Fibroblast of gingiva (primary cell): ENCODE measurements around the gene PIF1.
A peak's percentile ranks its signal among the peaks of the same experiment; 100 is the strongest.
"Not testable (repeated sequence)": the region's sequence is repeated elsewhere in the genome, so short reads cannot be mapped to it uniquely, and the experiment has no call there.

Experiments used
- DNase-seq: peaks from one replicate; pipeline ENCODE4 v3.0.0-alpha.2; 2011; ENCODE audit warnings: low read depth

PIF1 gene

GRCh38 chr15:64847876-64848716, 22.6 kb upstream of the PIF1 start:
- DNase-seq, result no peak

DNA sequence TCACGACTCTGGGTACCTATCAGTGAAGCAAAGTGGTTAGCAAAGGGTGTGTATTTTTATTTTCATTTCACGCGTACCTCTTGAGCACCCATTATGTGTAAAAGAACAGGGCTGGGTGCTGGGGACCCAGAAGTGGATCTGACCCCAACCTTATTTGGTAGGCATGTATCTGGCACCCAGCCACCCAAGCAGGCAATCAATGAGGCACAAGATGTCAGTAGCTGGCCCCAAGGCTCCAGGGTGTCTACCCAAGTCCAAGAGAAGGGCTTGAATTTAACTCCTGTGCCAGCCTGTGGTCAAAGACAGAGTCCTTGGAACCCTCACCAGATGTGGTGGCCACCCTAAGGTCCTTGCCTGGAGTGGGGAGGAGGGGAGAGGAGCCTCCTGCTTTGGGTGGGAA, 22.0 kb upstream of the PIF1 start:
- no peak for DNase-seq

DNA sequence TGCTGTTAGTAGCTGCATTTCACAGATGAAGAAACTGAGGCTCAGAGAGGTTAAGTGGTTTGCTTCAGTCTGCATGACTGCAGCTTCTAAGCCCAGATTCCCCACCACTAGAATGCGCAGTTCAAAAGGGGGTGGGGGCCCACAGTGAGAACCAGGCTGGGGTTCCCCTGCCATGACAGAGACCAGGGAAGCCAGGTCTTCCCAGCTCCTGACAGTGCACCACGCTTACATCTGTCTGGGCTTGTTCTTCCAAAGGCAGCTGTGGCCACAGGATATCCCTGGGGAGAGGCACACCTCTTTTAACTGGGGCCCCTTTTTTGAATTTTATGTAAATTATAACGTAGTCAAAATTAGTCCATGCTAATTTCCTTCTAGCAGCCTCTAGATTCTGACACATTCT, 21.6 kb upstream of the PIF1 start:
- DNase-seq, result no peak

GRCh38 chr15:64845831-64846595, 20.6 kb upstream of the PIF1 start:
- DNase-seq, result no peak

DNA sequence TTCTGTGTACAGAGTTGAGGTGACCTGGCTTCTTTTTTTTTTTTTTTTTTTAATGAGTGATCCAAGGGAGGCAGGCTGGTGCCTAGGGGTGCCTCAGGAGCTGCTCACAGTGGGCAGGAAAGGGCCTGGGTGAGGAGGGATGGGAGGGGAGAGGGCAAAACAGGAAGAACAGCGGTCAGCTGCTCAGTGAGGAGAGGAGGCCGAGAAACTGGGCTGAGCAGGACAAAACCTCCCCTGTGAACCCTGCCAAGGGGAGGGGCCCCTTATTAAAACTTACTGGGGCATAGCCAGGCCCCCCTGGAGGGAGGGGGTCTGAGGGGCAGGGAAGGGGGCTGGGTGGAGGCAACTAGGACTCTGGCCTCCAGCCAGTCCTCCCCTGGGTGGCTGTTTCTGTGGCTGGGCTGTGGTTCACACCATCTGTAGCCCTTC, 19.8 kb upstream of the PIF1 start:
- DNase-seq, result no peak

DNA sequence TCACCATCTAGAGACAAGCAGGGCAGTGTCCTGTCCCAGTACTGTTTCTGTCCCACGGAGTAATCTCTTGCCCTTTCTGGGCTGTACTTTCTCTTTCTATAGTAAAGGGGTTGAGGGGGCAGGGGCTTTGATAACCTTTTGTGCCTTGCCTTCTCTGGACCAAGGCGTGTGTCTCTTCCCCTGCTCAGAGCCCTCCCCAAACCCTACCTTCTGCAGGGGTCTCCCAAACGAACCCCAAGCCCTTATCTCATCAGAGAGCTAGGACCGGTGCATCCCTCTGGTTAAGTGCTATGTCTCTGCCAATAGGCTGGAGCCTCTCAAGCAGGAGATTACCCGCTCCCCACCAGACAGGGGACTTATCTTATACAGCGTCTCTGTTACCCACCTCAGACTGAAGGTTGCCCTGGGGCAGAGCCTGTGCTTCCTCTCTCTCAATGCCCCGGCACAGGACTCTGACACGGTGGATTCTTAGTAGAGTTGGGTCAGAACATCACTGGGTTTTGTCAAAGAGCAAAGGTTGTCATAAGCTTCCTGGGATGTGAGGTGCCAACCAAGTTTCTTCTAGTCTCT, 19.2 kb upstream of the PIF1 start:
- no peak for DNase-seq

- no peak for DNase-seq
Measured at GRCh38 chr15:64843991-64844390, 18.5 kb upstream of the PIF1 start.

DNA sequence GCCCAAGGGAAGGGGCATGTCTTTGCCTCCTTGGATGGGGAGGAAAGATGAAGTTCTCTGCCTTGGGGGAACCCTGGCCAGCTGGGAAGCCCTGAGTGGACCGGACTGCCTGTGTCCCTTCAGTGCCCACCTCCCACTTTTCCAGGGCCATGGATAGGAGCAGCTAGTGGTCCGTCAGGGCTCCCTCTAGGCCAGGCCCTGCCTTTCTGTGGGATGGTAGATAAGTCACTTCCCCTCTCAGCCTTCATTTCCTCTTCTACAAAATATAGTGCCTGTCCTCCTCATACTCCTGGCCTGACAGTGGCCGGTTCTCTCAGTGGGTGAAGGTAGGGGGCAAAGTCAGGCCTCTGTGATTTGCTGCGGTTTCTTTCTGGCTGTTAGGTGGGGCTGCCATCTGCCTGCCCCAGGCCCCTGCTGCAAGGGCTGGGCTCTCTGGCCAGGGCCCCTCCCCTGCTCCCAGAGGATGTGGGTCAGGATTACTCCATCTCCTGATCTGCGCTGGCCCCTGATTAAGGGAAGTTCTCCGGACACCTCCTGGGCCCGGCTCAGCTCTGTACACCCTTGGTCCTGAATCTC, 17.6 kb upstream of the PIF1 start:
- peak; percentile 51 for DNase-seq

DNA sequence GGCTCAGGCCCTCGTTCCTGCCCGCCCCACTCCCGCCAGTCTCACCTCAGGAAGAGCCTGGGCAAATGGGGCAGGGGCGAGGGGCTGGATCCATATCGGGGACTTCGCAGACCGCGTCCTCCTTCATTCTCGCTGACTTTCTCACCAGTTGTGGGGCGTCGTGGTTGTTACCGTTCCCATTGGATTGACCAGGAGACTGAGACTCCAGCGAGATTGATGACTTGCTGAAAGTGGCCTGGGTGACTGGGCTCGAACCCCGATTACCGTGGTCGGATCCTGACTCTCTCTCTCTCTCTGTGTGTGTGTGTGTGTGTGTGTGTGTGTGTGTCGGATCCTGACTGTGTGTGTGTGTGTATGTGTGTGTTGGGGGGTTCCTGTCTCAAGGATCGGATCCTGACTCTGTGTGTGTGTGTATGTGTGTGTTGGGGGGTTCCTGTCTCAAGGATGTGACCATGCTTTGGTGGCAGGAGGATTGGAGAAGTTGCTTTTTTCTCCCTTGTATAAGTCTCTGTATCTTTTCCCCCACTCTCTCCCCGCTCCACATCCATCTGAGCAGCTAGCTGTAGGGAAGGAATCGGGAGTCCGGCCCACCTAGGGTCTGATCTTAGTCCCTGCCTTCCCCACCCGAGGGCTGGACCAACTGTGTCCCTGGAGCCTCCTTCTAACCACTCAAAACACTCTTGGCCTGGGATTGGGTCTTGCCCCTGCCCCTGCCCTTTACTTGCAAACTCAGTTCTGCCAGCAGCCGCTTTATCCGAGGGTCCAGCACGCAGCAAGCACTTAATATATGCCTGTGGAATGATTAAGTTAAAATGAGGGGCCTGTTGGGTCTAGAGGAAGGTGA, 16.9 kb upstream of the PIF1 start:
- DNase-seq, result peak; percentile 53

- peak; percentile 97 for DNase-seq
Measured at GRCh38 chr15:64841344-64842095, 16.1 kb upstream of the PIF1 start, which contains the start of gene PLEKHO2. PLEKHO2 (plus strand) TSS chr15:64841915; CDS start chr15:64842017, 102 bp downstream.

GRCh38 chr15:64841060-64841343, 15.6 kb upstream of the PIF1 start:
- no peak for DNase-seq

DNA sequence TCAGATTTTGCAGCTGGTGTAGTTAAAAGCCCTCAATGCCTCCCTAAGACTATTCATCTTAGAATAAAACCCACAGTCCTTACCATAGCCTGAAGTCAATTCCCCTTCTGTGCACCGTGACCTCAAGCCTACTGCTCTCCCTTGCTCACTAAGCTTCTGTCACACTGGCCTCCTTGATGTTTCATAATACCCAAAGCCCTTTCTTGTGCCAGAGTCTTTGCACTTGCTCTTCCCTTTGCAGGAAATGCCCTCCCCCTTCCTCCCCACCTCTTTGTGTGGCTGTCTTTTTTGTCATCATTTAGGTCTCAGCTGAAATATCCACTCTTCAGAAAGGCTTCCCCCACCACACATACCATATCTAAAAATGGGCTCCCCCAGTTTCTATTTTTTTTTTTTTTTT, 12.1 kb upstream of the PIF1 start:
- no peak for DNase-seq

- DNase-seq, result no peak
Measured at GRCh38 chr15:64836023-64836536, 10.6 kb upstream of the PIF1 start.

DNA sequence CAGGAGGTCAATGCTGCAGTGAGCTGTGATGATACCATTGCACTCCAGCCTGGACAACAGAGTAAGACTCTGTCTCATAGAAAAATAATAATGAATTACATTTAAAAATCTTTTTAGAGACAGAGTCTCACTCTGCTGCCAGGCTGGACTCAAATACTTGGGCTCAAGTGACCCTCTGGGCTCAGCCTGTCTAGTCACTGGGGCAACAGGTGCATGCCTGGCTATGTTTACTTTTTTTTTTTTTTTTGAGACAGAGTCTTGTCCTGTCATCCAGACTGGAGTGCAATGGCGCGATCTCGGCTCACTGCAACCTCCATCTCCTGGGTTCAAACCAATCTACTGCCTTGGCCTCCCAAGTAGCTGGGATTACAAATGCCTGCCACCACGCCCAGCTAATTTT, 8.2 kb upstream of the PIF1 start:
- no peak for DNase-seq

GRCh38 chr15:64828985-64829384, 3.5 kb upstream of the PIF1 start:
- no peak for DNase-seq

DNA sequence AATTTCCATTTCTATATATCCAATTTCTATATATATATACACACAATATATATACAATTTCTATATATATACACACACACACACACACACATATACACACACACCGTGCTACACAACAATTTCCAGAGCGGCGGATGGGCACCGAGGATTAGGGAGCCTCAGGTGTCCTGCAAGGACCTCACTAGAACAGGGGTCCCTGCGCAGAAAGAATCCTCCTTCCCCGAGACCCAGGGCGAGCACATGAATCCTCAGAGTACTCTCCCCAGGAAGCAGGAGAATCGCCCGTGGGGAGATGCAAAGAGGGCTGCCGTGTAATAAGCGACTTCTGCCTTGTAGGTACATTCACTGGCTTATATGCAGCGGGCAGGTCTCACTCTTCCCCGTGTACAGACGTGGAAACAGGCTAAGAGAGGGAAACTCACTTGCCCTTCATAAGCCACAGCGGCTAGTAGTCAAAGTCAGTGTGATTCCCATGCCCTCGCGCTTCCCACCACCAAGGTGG, 467 bp downstream of the PIF1 start:
- DNase-seq, result no peak

DNA sequence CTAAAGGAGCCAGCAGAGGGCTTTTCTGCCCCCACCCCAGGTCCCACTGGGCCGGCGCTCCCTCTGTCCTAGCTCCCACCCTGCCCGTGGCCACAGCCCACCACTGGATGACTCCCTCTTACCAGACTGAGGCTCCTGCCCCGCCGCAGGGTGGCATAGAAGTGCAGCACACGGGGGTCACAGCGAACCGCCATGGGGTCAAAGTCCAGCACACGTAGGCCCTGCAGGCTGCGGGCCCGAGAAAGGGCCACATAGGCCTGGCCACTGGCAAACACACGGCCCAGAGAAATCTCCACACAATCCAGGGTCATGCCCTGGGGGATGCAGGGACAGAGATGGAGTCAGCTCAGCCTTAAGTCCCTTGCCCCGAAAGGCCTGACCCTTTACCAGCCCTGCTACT, 9.0 kb downstream of the PIF1 start:
- DNase-seq, result no peak

DNA sequence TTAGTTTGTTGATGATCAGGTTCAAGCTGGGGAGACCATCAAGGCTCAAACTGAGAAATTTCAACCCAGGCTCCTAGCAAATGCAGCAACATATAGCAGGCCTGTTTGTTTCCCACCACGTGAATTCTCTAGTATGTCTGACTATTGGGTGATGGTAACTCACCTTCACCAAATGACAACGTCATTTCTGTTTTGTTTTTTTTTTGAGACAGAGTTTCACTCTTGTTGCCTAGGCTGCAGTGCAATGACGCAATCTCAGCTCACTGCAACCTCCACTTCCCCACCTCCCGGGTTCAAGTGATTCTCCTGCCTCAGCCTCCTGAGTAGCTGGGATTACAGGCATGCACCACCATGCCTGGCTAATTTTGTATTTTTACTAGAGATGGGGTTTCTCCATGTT, 10.5 kb downstream of the PIF1 start:
- DNase-seq, result not testable (repeated sequence)

- DNase-seq, result not testable (repeated sequence)
Measured at GRCh38 chr15:64814283-64814682, 11.2 kb downstream of the PIF1 start.

- DNase-seq, result no peak
Measured at GRCh38 chr15:64813075-64813474, 12.4 kb downstream of the PIF1 start.
